ENCODE measurements around the gene GFPT2. TPM values are rescaled to one million over a fixed set of nuclear protein-coding genes. Genes with fewer than 3 reads are reported as not detected.
A peak's percentile ranks its signal among the peaks of the same experiment; 100 is the strongest.

The GFPT2 gene
- total and polyA plus RNA-seq, 4 experiments from 2014 or later, result 0.12 to 1.00 (median 0.13) TPM; not detected in 1

GRCh38 chr5:180348336-180348735 lies 4.8 kb downstream of the GFPT2 start:
- Histone ChIP-seq H3K27me3 (ENCODE audit: insufficient read depth, low read length) (peaks cover 8% of the 10 kb centered on the region), H3K27ac (ENCODE audit: low read depth, low read length) (no peak overlapping the region), H3K9me3 (ENCODE audit: control insufficient read depth in 1 of 2, low read length in 2 of 2) (no peaks in the 10 kb centered on the region), H3K36me3 (ENCODE audit: insufficient read depth, low read length) (no peaks in the 10 kb centered on the region), H3K4me1 (ENCODE audit: insufficient read depth, low read length) (no peaks in the 10 kb centered on the region), H3K4me3 (ENCODE audit: low read length in 2 of 2) (no peak overlapping the region)
- CTCF ChIA-PET (ENCODE audit: partially characterized antibody), result no interaction called here
- intact Hi-C loops (cut with micrococcal nuclease), result no loop called here
- H3K9me3 Mint-ChIP-seq, result no peaks in the 10 kb centered on the region
- DNase-seq, result no peak
- no peak overlapping the region for H3K27ac Mint-ChIP-seq
- POLR2A ChIA-PET (ENCODE audit: partially characterized antibody), result no interaction called here
- H3K36me3 Mint-ChIP-seq, result no peaks in the 10 kb centered on the region
- H3K4me1 Mint-ChIP-seq, result peaks cover 0 to 4% (median 0%) of the 10 kb centered on the region in 4 donors
- peaks cover 6 to 32% of the 10 kb centered on the region in 2 donors for H3K27me3 Mint-ChIP-seq
- H3K4me3 Mint-ChIP-seq, result no peak overlapping the region

DNA sequence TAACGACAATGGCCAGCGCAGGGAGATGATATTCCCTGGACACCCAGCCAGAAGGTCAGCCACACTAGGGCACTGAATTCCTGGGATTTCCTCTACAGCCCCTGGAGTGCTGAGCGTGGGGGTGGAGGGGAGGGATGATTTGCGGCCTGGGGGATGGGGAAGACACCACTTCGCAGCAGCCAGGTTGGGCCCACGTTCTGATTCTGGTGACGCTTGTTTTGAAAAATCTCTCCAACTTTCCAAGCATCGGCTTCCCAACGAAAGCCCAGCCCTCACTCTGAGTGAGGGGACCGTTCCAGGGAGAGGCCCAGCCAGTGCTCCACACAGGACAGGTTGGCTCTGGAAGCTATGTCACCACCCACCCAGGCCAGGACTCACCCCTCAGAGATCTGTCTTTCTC lies 5.4 kb downstream of the GFPT2 start:
- peaks cover 8% of the 10 kb centered on the region for H3K27me3 ChIP-seq (ENCODE audit: insufficient read depth, low read length)
- intact Hi-C loops (cut with micrococcal nuclease), result no loop called here
- Mint-ChIP-seq H3K4me1 (peaks cover 0 to 4% (median 0%) of the 10 kb centered on the region in 4 donors), H3K36me3 (no peaks in the 10 kb centered on the region), H3K27me3 (peaks cover 6 to 32% of the 10 kb centered on the region in 2 donors), H3K27ac (no peak overlapping the region), H3K9me3 (no peaks in the 10 kb centered on the region), H3K4me3 (no peak overlapping the region)
- no peak overlapping the region for H3K27ac ChIP-seq (ENCODE audit: low read depth, low read length)
- H3K9me3 ChIP-seq (ENCODE audit: control insufficient read depth in 1 of 2, low read length in 2 of 2), result no peaks in the 10 kb centered on the region
- H3K4me1 ChIP-seq (ENCODE audit: insufficient read depth, low read length), result no peaks in the 10 kb centered on the region
- H3K36me3 ChIP-seq (ENCODE audit: insufficient read depth, low read length), result no peaks in the 10 kb centered on the region
- no peak overlapping the region for H3K4me3 ChIP-seq (ENCODE audit: low read length in 2 of 2)
- CTCF ChIA-PET (ENCODE audit: partially characterized antibody), result no interaction called here
- POLR2A ChIA-PET (ENCODE audit: partially characterized antibody), result no interaction called here
- DNase-seq, result no peak

DNA sequence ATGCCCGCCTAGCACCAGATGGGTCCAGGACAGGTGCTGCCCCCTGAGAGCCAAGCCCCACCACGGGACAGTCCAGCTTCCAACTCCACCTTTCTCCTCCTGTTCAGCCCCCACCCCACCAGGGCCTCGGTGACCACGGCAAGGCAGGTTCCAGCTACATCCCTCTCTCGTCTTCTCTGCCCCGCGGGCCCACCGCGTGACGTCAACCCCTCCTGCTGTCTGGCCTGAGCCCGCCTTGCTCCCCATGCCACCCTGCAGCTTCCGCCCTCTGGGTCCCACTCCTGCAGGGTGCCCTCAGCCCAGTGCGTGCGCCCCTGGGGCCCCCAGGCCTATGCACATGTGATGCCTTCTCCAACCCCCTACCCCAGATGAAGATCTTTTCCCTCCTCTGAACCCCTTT lies 6.8 kb downstream of the GFPT2 start:
- Mint-ChIP-seq H3K27me3 (peaks cover 3 to 27% of the 10 kb centered on the region in 2 donors), H3K27ac (no peak overlapping the region), H3K36me3 (no peaks in the 10 kb centered on the region), H3K4me1 (peaks cover 0 to under 1% (median 0%) of the 10 kb centered on the region in 4 donors), H3K9me3 (no peaks in the 10 kb centered on the region), H3K4me3 (no peak overlapping the region)
- Histone ChIP-seq H3K4me1 (ENCODE audit: insufficient read depth, low read length) (no peaks in the 10 kb centered on the region), H3K27me3 (ENCODE audit: insufficient read depth, low read length) (no peaks in the 10 kb centered on the region), H3K9me3 (ENCODE audit: control insufficient read depth in 1 of 2, low read length in 2 of 2) (no peaks in the 10 kb centered on the region), H3K4me3 (ENCODE audit: low read length in 2 of 2) (no peak overlapping the region), H3K27ac (ENCODE audit: low read depth, low read length) (no peak overlapping the region), H3K36me3 (ENCODE audit: insufficient read depth, low read length) (no peaks in the 10 kb centered on the region)
- ChIA-PET CTCF (ENCODE audit: partially characterized antibody) (no interaction called here), POLR2A (ENCODE audit: partially characterized antibody) (no interaction called here)
- intact Hi-C loops (cut with micrococcal nuclease), result no loop called here
- DNase-seq, result no peak

GRCh38 chr5:180345781-180346180 lies 7.4 kb downstream of the GFPT2 start:
- Mint-ChIP-seq H3K27me3 (peaks cover 3 to 22% of the 10 kb centered on the region in 2 donors), H3K36me3 (no peaks in the 10 kb centered on the region), H3K4me3 (no peak overlapping the region), H3K9me3 (no peaks in the 10 kb centered on the region), H3K4me1 (no peaks in the 10 kb centered on the region), H3K27ac (peak overlapping the region in 1 of 7 donors; percentile 42)
- H3K4me1 ChIP-seq (ENCODE audit: insufficient read depth, low read length), result no peaks in the 10 kb centered on the region
- H3K36me3 ChIP-seq (ENCODE audit: insufficient read depth, low read length), result no peaks in the 10 kb centered on the region
- CTCF ChIA-PET (ENCODE audit: partially characterized antibody), result no interaction called here
- no peaks in the 10 kb centered on the region for H3K27me3 ChIP-seq (ENCODE audit: insufficient read depth, low read length)
- no peak overlapping the region for H3K4me3 ChIP-seq (ENCODE audit: low read length in 2 of 2)
- intact Hi-C loops (cut with micrococcal nuclease), result no loop called here
- no peak for DNase-seq
- H3K9me3 ChIP-seq (ENCODE audit: control insufficient read depth in 1 of 2, low read length in 2 of 2), result no peaks in the 10 kb centered on the region
- POLR2A ChIA-PET (ENCODE audit: partially characterized antibody), result no interaction called here
- no peak overlapping the region for H3K27ac ChIP-seq (ENCODE audit: low read depth, low read length)

DNA sequence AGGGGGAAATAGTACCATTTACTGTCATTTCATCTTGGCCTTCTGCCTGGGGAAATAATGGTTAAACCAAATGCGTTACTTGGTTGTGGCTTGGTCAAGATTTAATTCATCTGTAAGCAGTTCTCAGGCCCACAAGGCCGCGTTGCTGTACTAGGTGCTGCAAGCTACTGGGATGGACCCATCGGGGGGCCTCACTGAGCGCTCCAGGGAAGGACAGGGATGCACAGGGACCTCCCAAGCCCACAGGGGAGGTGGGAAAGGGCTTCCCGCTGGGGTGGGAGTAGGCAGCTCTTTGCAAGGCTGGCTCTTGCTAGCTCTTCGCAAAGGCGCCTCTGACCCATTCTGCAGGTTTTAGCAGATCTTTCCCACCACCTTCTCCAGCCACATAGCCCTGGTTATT lies 8.0 kb downstream of the GFPT2 start:
- Histone ChIP-seq H3K27ac (ENCODE audit: low read depth, low read length) (no peak overlapping the region), H3K27me3 (ENCODE audit: insufficient read depth, low read length) (no peaks in the 10 kb centered on the region), H3K4me1 (ENCODE audit: insufficient read depth, low read length) (no peaks in the 10 kb centered on the region), H3K4me3 (ENCODE audit: low read length in 2 of 2) (no peak overlapping the region), H3K36me3 (ENCODE audit: insufficient read depth, low read length) (no peaks in the 10 kb centered on the region), H3K9me3 (ENCODE audit: control insufficient read depth in 1 of 2, low read length in 2 of 2) (no peaks in the 10 kb centered on the region)
- intact Hi-C loops (cut with micrococcal nuclease), result no loop called here
- Mint-ChIP-seq H3K27me3 (peaks cover under 1 to 16% of the 10 kb centered on the region in 2 donors), H3K9me3 (no peaks in the 10 kb centered on the region), H3K36me3 (no peaks in the 10 kb centered on the region), H3K27ac (no peak overlapping the region), H3K4me3 (no peak overlapping the region), H3K4me1 (no peaks in the 10 kb centered on the region)
- POLR2A ChIA-PET (ENCODE audit: partially characterized antibody), result no interaction called here
- DNase-seq, result no peak
- CTCF ChIA-PET (ENCODE audit: partially characterized antibody), result no interaction called here

DNA sequence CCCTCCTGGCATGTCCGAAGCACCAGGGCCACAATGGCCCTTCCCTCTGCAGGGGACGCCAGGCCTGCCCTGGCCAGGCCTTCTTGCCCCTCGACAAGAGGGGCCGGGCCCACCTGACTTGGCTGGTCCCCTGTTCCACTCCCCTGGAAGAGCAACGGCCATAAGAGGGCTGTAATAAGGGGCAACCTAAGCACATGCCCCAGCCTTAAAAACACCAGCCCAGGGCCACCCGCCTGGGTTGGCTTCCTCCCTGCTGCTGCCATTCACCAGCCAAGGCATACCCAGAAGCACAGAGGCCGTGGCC lies 8.5 kb downstream of the GFPT2 start:
- no peaks in the 10 kb centered on the region for H3K27me3 ChIP-seq (ENCODE audit: insufficient read depth, low read length)
- H3K4me3 ChIP-seq (ENCODE audit: low read length in 2 of 2), result no peak overlapping the region
- CTCF ChIA-PET (ENCODE audit: partially characterized antibody), result no interaction called here
- intact Hi-C loops (cut with micrococcal nuclease), result no loop called here
- Mint-ChIP-seq H3K27ac (no peak overlapping the region), H3K4me3 (no peak overlapping the region), H3K36me3 (no peaks in the 10 kb centered on the region), H3K9me3 (no peaks in the 10 kb centered on the region), H3K4me1 (no peaks in the 10 kb centered on the region), H3K27me3 (peaks cover 2 to 17% of the 10 kb centered on the region in 2 donors)
- H3K9me3 ChIP-seq (ENCODE audit: control insufficient read depth in 1 of 2, low read length in 2 of 2), result no peaks in the 10 kb centered on the region
- H3K36me3 ChIP-seq (ENCODE audit: insufficient read depth, low read length), result no peaks in the 10 kb centered on the region
- no peak overlapping the region for H3K27ac ChIP-seq (ENCODE audit: low read depth, low read length)
- DNase-seq, result no peak
- POLR2A ChIA-PET (ENCODE audit: partially characterized antibody), result no interaction called here
- H3K4me1 ChIP-seq (ENCODE audit: insufficient read depth, low read length), result no peaks in the 10 kb centered on the region

GRCh38 chr5:180343831-180344695 lies 9.1 kb downstream of the GFPT2 start:
- no peak overlapping the region for H3K27ac Mint-ChIP-seq
- H3K9me3 ChIP-seq (ENCODE audit: control insufficient read depth in 1 of 2, low read length in 2 of 2), result no peaks in the 10 kb centered on the region
- no peaks in the 10 kb centered on the region for H3K36me3 Mint-ChIP-seq
- intact Hi-C loops (cut with micrococcal nuclease), result no loop called here
- H3K27me3 Mint-ChIP-seq, result peaks cover 4 to 19% of the 10 kb centered on the region in 2 donors
- no peaks in the 10 kb centered on the region for H3K36me3 ChIP-seq (ENCODE audit: insufficient read depth, low read length)
- no peaks in the 10 kb centered on the region for H3K4me1 Mint-ChIP-seq
- POLR2A ChIA-PET (ENCODE audit: partially characterized antibody), result no interaction called here
- DNase-seq, result no peak
- no peak overlapping the region for H3K4me3 Mint-ChIP-seq
- no peaks in the 10 kb centered on the region for H3K9me3 Mint-ChIP-seq
- no peak overlapping the region for H3K4me3 ChIP-seq (ENCODE audit: low read length in 2 of 2)
- no peak overlapping the region for H3K27ac ChIP-seq (ENCODE audit: low read depth, low read length)
- no peaks in the 10 kb centered on the region for H3K4me1 ChIP-seq (ENCODE audit: insufficient read depth, low read length)
- H3K27me3 ChIP-seq (ENCODE audit: insufficient read depth, low read length), result no peaks in the 10 kb centered on the region
- CTCF ChIA-PET (ENCODE audit: partially characterized antibody), result interaction anchor here (0.6 to 4.6 kb wide), 2 partner anchors 14 to 27 kb away, joined by 3 to 29 read pairs; no protein-coding TSS in a partner anchor
